Measurements from ENCODE around the gene TMEM132C. TPM values are rescaled to one million over a fixed set of nuclear protein-coding genes. Genes with fewer than 3 reads are reported as not detected.
"Not testable (repeated sequence)": the region's sequence is repeated elsewhere in the genome, so short reads cannot be mapped to it uniquely, and the experiment has no call there.

TMEM132C gene
- total and polyA plus RNA-seq, 7 donors, result 0.60 to 3.5 (median 1.7) TPM; not detected in 1

- H3K27me3 ChIP-seq, result peaks cover 0 to 4% (median 0%) of the 10 kb centered on the region in 3 donors
- intact Hi-C loops (cut with DNase I), result no loop called here
- no peak for DNase-seq
- H3K36me3 ChIP-seq, result no peaks in the 10 kb centered on the region
- WGBS, 2 donors, result 79 to 87% methylated on average over 1 of the region's 1 CpG
- H3K9me3 ChIP-seq, result peaks cover 0 to 7% (median 0%) of the 10 kb centered on the region in 4 donors
- no peaks in the 10 kb centered on the region for H3K4me1 ChIP-seq
- no peak for TF ChIP-seq POLR2A (IDR thresholded peaks at IDR 0.05)
- no peak overlapping the region for H3K27ac ChIP-seq
- H3K4me3 ChIP-seq, result no peak overlapping the region
Measured at GRCh38 chr12:128236525-128236924, 30.4 kb upstream of the TMEM132C start.

- Histone ChIP-seq H3K9me3 (peaks cover 0 to 7% (median 0%) of the 10 kb centered on the region in 4 donors), H3K27ac (no peak overlapping the region), H3K4me3 (no peak overlapping the region), H3K4me1 (no peaks in the 10 kb centered on the region), H3K27me3 (peaks cover 0 to 4% (median 0%) of the 10 kb centered on the region in 3 donors), H3K36me3 (no peaks in the 10 kb centered on the region)
- DNase-seq, result no peak
- intact Hi-C loops (cut with DNase I), result no loop called here
- no peak for TF ChIP-seq POLR2AphosphoS5 (IDR thresholded peaks at IDR 0.05)
- TF ChIP-seq, protein P1, sequence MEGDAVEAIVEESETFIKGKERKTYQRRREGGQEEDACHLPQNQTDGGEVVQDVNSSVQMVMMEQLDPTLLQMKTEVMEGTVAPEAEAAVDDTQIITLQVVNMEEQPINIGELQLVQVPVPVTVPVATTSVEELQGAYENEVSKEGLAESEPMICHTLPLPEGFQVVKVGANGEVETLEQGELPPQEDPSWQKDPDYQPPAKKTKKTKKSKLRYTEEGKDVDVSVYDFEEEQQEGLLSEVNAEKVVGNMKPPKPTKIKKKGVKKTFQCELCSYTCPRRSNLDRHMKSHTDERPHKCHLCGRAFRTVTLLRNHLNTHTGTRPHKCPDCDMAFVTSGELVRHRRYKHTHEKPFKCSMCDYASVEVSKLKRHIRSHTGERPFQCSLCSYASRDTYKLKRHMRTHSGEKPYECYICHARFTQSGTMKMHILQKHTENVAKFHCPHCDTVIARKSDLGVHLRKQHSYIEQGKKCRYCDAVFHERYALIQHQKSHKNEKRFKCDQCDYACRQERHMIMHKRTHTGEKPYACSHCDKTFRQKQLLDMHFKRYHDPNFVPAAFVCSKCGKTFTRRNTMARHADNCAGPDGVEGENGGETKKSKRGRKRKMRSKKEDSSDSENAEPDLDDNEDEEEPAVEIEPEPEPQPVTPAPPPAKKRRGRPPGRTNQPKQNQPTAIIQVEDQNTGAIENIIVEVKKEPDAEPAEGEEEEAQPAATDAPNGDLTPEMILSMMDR (IDR thresholded peaks at IDR 0.05), result no peak
- no peak for TF ChIP-seq POLR2A (IDR thresholded peaks at IDR 0.05)
- no peak for TF ChIP-seq EP300 (IDR thresholded peaks at IDR 0.05)
- WGBS, 2 donors, result 62% methylated on average over 2 of the region's 2 CpGs
Measured at GRCh38 chr12:128240745-128241144, 26.2 kb upstream of the TMEM132C start.

GRCh38 chr12:128245121-128245520 lies 21.8 kb upstream of the TMEM132C start:
- no peaks in the 10 kb centered on the region for H3K36me3 ChIP-seq
- TF ChIP-seq POLR2A (IDR thresholded peaks at IDR 0.05), result no peak
- no peak for TF ChIP-seq POLR2AphosphoS5 (IDR thresholded peaks at IDR 0.05)
- TF ChIP-seq, protein P1 (IDR thresholded peaks at IDR 0.05), result no peak
- no peak for TF ChIP-seq EP300 (IDR thresholded peaks at IDR 0.05)
- DNase-seq, result no peak
- H3K27ac ChIP-seq, result no peak overlapping the region
- intact Hi-C loops (cut with DNase I), result no loop called here
- 95% methylated on average over 2 of the region's 2 CpGs for WGBS, 2 donors
- no peaks in the 10 kb centered on the region for H3K4me1 ChIP-seq
- peaks cover 0 to 2% (median 0%) of the 10 kb centered on the region in 4 donors for H3K9me3 ChIP-seq
- no peak overlapping the region for H3K4me3 ChIP-seq
- no peaks in the 10 kb centered on the region for H3K27me3 ChIP-seq

- Histone ChIP-seq H3K9me3 (peaks cover 0 to 2% (median 0%) of the 10 kb centered on the region in 4 donors), H3K36me3 (no peaks in the 10 kb centered on the region), H3K27ac (no peak overlapping the region), H3K27me3 (no peaks in the 10 kb centered on the region), H3K4me1 (no peaks in the 10 kb centered on the region), H3K4me3 (no peak overlapping the region)
- no peak for DNase-seq
- TF ChIP-seq, protein P1 (IDR thresholded peaks at IDR 0.05), result no peak
- TF ChIP-seq POLR2A (IDR thresholded peaks at IDR 0.05) (no peak), EP300 (IDR thresholded peaks at IDR 0.05) (no peak), POLR2AphosphoS5 (IDR thresholded peaks at IDR 0.05) (no peak)
- 47 to 65% methylated on average over 7 of the region's 7 CpGs for WGBS, 2 donors
- intact Hi-C loops (cut with DNase I), result no loop called here
Measured at GRCh38 chr12:128245905-128246304, 21.1 kb upstream of the TMEM132C start.

DNA sequence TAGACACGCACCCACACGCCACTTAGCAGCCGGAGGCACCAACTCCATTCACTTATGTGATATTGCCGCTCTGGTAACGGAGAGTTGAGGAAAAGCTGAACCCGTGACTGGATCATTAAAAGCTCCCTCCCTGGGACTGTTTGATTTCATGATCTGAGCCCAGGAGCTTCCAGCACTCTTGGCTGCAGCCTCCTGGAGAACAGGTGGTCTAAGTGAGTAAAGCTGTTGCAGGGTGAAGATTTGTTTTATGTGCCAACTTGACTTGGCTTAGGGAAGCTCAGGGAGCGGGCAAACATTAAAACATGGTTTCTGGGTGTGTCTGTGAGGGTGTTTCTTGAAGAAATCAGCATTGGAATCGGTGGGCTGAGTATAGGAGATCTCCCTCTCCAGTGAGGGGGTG lies 16.9 kb upstream of the TMEM132C start:
- no peak overlapping the region for H3K4me3 ChIP-seq
- intact Hi-C loops (cut with DNase I), result no loop called here
- TF ChIP-seq EP300 (IDR thresholded peaks at IDR 0.05) (no peak), POLR2A (IDR thresholded peaks at IDR 0.05) (no peak), POLR2AphosphoS5 (IDR thresholded peaks at IDR 0.05) (no peak)
- TF ChIP-seq, protein P1 (IDR thresholded peaks at IDR 0.05), result no peak
- H3K4me1 ChIP-seq, result no peaks in the 10 kb centered on the region
- no peaks in the 10 kb centered on the region for H3K27me3 ChIP-seq
- no peaks in the 10 kb centered on the region for H3K36me3 ChIP-seq
- DNase-seq, result no peak
- H3K9me3 ChIP-seq, result peaks cover 0 to 2% (median 0%) of the 10 kb centered on the region in 4 donors
- WGBS, 2 donors, result 67 to 81% methylated on average over 8 of the region's 8 CpGs
- H3K27ac ChIP-seq, result no peak overlapping the region

GRCh38 chr12:128253829-128254228 lies 13.1 kb upstream of the TMEM132C start:
- DNase-seq; H3K27ac ChIP-seq; H3K36me3 ChIP-seq; H3K9me3 ChIP-seq; intact Hi-C loops (cut with DNase I); H3K4me1 ChIP-seq; H3K4me3 ChIP-seq; H3K27me3 ChIP-seq: not testable (repeated sequence)

Measured in sigmoid colon (tissue), 7 donors.